T-helper 2 cell (primary cell): Measurements from ENCODE around the gene SCRN1.
A peak's percentile ranks its signal among the peaks of the same experiment; 100 is the strongest.

Experiments
- DNase-seq, 5 experiments: peaks; one replicate each; pipeline versions ENCODE4 v3.0.0 to v3.0.0-alpha.2; 2012 to 2022
- total RNA-seq, 2 donors: gene quantifications; one replicate each; lab custom pipeline; 2026; lab: John Stamatoyannopoulos, UW

SCRN1 gene, protein sequence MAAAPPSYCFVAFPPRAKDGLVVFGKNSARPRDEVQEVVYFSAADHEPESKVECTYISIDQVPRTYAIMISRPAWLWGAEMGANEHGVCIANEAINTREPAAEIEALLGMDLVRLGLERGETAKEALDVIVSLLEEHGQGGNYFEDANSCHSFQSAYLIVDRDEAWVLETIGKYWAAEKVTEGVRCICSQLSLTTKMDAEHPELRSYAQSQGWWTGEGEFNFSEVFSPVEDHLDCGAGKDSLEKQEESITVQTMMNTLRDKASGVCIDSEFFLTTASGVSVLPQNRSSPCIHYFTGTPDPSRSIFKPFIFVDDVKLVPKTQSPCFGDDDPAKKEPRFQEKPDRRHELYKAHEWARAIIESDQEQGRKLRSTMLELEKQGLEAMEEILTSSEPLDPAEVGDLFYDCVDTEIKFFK
- total RNA-seq = 0.31 to 4.4 reads per million in 2 donors

DNA sequence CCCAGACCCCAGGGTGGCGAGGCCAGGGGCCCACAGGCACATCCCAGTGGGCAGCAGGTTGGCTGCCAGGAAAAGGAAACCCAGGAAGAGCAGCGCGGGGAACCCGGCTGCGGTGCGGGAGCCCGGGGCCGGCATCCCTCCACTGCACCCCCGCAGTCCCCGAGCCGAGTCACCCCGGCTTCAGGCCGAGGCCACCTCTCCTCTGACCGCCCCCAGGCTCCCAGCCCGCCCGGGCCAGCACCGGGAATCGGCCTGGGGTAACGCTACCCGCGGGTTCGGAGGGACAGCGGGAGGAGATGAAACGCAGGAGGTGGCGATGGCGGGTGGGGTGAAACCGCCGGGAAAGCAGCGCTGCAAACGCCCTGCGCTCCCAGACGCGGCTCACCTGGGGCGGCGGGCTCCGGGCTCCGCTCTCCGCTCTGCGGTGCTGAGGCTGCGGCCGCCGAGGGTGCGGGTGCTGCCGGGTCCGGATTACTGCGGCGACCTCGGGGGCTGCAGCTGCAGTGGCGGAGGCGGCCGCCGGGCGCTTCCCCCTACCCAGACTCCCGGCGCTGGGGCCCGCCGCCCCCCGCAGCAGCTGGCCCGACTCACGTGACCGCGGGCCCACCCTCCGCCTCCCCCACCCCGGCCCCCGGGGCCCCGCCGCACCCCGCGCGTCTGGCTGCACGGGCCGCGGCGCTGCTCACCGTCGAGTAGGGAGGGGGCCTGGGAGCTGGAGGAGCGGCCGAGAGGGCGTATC is at the start of gene SCRN1:
SCRN1 (minus strand) TSS at position 545 of the 739 bp plus-strand sequence. CDS start 20,734 bp downstream, outside the sequence.
- peak in 2 of 5 experiments; percentile 8 to 23 for DNase-seq

DNA sequence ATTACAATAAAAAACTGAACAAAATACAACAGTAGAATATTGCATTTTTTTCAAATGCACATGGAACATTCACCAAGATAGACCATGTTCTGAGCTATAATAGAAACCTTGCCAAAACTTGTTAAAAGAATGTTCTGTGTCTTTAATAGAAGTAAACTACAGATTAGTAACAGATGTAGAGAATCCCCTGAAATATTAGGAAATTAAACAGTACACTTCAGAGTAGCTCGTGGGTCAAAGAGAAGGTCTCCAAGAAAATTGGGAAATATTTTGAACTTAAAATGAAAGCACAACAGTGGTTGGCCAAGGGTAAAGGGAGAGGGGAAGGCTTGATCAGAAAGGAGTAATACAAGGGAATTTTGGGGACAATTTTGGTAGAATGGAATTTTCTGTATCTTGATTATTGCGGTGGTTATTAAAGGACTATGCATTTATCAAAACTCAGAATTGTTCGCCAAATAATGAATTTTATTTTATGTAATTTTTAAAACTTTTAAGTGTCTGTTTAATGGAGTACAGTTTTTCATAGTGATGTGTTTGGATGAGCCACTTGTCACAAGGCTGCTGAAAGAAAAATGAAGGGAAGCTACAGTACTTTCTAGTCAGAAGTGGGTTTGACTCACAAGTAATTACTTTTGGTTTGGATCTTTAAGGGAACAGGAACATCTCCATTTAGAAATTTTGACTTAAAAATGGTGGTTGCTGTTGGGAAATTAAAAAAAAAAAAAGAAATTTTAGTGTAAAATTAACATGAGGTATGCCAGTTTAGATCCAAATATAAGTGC is 48.8 kb upstream of the SCRN1 start:
- no peak for DNase-seq

DNA sequence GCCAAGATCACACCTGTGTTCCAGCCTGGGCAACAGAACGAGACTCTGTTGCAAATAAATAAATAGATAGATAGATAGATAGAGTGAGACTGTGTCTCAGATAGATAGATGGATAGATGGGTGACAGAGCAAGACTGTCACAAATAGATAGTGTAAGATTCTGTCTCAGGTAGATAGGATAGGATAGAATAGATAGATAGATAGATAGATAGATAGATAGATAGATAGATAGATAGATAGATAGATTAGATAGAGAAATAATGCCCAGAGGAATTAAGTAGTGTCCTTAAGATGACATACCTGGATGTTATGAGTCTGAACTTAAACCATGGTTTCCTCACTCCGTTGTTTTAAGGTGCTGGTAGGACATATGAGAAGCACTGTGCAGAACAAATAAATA is 46.6 kb upstream of the SCRN1 start:
- DNase-seq = no peak

DNA sequence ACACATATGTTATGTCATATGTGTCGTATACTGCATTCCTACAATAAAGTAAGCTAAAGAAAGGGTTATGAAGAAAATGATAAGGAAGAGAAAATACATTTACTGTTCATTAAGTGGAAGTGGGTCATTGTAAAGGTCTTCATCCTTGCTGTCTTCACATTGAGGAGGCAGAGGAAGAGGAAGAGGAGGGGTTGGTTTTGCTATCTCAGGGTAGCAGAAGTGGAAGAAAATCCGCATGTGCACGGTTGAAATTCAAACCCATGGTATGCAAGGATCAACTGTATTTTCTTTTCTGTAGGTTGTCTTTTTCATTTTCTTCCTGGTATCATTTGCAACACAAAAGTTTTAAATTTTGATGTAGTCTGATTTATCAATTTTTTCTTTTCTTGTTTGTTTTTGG is 44.9 kb upstream of the SCRN1 start:
- DNase-seq = no peak

DNA sequence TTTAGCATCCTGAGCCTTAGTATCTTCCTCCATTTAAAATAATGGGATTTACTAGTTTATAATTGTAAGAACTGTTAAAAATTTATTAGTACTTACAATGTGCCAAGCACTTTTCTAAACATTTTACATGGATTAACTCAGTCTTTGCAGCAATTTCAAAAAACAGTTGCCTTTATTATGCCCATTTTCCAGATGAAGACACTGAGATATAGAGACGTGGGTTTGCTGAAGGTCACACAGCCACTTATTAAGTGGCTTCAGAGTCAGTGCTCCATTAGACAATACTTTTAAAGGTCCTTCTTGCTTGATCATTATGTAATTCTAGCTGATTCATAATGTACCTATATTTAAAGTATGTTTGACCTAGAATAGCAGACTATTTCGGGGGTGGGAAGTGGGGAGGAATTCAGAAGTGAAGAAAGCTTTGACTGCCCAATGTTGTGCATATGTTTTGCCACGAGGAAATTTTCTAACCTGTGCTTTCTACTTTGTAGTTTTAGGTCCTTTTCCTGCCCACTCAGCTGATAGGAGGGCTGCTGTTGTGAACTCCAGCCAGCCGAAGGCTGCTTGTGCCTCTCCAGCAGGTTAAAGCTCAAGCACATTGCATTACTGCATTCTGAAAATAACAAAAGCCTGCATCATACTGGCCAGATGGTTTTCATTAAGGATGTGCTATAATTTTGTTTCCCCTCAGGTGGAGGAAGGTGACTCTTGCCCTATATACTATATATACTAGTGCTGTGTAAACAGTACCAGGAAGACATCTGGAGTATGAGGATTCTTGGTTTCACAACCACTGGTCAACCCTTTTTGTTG is 42.9 kb upstream of the SCRN1 start:
- no peak for DNase-seq

DNA sequence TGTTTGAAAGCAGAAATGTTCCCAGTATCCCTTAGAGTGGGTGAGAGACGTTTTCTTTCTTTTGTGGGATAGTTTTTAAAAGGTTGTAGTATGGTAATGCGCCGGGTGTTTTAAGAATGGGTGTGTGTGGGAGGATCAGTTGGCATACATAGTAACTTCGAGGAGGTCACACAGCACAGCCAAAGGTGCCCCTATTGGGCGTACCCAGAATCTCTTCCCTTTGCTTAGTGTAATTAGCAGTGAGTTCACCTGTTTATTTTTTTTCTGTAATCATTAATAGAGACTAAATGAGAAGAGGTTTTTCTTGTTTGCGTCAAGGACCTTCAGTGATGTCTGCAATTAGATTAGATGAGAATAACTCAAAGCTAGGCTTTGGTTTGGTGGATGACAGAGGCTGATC is 40.1 kb upstream of the SCRN1 start:
- peak in 1 of 5 experiments; percentile 48 for DNase-seq

DNA sequence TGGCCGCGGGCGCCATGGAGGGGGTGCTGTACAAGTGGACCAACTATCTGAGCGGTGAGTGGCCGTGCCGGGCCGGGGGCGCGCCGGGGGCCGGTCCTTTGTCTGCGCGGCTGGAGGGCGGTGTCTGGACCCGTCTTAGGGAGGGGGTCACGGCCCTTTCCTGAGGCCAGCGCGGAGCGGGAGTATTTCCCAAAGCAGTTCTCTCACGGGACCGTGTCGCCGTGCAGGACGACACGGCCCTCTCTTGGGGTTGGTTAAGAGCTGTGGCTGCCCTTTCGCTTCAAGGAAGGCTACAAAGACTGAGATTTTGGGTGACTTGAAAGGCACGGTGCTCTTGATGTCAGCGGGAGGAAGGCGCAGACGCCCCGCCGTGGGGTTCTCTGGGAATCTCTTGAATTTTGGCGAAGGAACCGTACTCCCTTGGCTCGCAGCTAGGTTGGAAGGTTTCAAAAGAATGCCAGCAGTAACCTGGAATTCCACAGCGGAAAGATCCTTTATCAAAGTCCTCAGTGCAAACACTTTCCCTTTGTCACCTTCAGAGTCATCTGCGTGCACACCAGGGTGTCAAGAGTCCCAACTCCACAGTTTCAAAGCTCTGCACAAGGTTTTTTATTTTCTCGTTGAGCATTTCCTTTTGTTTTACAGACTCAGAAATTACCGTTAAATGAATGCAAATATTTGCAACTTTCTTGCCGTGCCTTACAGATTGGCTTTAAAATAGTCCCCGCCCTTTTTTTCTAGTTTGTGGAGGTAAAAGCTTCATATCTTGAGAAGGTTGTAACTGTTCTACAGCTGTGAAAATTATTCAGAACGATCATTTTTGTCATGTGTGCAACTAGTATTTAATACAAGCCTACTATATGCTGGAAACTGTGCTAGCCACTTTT is 39.4 kb upstream of the SCRN1 start:
- peak in 2 of 5 experiments; percentile 34 to 66 for DNase-seq

DNA sequence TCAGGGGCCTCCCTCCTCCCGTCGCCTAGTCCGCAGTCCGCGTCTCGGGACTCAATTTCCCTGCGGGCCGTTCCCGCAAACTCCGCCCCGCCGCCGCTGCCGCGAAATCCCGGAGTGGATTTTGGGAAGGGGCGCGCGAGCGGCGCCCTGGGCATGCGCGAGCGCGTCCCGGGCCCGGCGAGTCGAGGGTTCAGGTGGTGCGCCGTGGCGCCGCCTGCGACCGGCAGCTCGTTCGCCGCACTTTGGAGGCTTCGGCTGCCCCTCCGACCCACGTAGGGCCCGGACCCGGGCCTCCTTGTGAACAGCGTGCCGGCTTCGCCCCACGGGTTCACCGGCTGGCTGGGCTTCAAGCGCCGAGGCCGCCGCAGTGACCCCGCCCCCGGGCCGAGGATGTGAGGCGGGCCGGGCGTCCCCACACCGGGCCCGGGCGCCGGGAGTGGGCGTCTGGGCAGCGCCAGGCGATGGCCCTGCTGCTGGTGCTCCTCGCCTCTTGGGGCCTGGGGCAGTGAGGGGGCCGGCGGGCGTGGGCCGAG is 38.7 kb upstream of the SCRN1 start, which contains the start of gene PLEKHA8:
PLEKHA8 (plus strand) TSS at position 197 of the 533 bp plus-strand sequence. CDS start 351 bp downstream, outside the sequence.
- DNase-seq = peak; percentile 74 to 92 (median 83)

DNA sequence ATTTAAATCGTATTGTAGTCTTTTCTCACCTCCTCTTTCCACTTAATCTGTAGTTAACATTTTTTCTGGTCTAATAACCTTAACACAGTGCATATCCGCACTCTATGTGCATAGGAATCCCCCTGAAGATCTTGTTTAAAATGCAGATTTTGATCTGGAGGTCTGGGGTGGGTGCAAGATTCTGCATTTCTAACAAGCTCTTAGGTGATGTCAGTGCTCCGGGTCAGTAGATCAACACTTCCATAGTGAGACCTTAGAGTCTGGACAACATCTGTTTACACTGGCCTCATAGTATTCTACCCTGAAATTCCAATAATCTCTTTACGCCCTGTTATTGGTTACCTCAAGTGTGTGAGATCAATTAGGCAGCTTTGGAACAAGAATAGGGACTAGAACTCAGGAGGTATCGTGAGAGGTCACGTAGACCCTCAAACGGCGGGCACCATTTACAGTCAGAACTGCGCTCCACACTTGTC is 38.2 kb upstream of the SCRN1 start:
- DNase-seq = no peak

DNA sequence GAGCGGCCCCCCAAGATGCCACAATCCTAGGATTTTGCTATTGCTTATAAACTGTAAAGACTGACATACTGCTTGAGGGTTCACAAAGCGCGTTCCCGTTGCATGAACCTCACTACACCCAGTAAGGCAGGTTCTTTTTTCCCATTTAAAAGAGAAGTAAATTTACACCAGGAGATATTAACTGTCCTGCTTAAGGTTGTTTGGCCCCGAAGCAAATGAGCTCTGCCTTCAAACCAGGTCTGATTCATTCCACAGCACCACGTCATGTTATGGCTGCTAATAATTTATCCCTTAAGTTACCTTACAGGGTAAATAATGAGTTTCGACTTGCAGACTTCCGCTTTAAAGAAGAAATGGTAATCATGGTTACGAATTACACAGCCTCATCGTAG is 37.5 kb upstream of the SCRN1 start:
- DNase-seq = peak in 2 of 5 experiments; percentile 28 to 84

DNA sequence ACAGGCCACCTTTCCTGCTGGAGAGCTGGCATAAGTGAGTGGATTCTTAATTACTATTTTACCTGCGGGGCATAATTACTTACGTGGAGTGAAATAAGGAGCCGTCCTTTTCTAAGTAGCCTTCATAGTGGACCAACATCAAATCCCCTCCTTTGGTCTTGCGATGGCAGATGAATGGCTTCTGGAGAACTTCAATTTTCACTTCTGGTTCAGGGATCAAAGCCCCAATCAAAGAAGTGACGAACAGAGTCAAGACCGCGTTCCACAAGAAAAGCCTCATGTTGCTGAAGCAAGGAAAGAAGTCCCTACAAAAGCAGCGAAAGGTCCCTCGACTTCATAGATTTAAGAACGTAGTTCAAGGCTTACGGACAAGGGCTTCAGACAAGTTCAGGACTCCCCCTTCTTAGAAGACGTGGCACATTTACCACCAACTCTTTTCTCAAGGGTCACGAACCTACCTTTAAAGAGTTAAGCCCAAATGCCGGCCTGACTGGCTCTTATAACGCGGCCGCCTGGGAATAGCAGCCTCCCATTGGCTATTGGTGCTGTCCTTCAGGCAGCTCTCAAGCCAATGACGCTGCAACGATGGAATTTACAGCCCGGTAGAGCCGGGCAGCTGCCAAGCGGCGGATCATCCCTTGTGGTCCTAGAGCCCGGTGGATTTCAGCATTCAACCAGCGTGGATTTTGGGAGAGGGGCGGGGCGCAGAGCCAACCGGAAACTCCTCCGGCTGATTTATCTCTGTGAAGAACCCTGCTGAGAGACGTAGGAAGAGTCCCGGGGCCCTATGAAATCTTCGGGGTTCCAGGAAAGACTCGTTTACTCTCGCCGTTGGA is 36.8 kb upstream of the SCRN1 start, which contains the start of gene FKBP14:
FKBP14 (minus strand) TSS at position 474 of the 836 bp plus-strand sequence; CDS start at position 280, 194 bp downstream.
- DNase-seq = peak; percentile 62 to 99 (median 85)

DNA sequence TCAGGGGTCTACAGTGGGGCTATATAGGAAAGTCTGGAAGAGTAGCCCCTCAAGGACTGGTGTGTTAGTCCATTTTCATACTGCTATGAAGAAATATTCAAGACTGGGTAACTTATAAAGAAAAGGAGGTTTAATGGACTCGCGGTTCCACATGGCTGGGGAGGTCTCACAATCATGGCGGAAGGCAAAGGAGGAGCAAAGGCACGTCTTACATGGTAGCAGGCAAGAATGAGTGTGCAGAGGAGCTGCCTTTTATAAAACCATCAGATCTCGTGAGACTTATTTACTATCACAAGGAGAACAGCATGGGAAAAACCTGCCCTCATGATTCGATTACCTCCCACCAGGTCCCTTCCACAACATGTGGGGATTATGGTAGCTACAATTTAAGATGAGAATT is 33.9 kb upstream of the SCRN1 start:
- no peak for DNase-seq

DNA sequence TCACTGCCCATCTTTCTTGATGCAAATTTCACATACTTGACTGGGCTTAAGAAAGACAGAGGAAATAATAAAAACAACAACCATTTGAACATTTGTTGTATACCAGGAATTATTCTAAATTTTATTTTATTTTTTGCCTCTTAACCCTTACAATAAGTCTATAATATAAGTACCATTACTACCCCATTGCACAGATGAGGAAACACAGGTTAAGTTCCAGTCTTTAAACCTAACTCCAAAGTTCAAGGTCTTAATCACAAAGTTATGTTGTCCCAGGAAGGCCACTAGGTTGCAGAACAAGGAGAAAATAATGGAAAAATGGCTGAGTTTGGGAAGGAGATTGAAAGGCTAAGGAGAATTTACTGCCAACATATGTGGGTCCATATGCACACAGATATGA is 33.4 kb upstream of the SCRN1 start:
- no peak for DNase-seq

DNA sequence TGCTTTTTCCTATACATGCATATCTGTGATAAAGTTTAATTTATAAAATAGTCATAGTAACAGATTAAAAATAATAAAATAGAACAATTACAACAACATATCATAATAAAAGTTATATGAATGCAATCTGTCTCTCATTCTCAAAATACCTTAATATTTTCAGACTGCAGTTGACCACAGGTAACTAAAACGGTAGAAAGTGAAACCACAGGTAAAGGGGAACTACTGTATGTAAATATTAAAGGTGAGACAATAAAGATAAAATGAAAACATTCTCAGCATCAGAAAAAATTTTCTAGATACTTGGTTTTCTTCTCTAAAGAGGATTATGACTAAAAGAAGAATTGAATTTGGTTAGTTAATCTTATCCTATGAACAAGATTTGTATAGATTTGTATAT is 30.9 kb upstream of the SCRN1 start:
- no peak for DNase-seq

DNA sequence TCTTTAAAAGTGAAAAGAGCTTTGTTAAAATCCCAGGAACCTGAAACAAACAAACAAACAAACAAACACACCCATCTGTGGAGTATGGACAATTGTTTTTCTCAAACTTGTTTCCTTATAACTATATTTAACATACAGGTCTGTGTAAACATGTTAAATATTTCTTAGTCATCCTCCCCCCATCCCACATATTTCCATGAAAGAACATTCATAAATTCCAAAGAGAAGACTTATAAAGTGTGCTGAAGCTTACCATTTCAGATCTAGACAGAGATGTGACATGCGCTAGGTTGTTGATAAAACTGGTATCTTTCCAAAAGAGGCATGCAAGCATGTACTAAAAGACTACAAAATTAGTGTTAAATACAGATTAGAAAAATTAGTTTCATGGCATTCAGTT is 30.4 kb upstream of the SCRN1 start:
- no peak for DNase-seq

DNA sequence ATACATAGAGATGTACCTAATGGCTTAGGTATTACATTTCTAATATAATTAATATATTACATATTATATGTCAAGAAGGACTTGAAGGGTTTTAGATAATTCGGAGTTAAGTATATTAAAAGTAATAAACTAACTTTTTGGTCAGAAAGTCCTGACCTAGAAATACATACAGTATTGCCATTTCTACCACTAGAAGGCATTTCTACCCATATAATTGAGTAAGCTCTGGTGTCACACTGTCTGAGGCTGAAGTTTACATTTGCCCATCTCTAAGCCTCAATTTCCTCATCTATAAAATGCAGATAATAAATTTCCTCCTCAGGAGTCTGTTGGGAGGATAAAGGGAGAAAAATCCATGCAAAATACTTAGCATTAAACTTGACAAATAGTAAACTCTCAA is 29.8 kb upstream of the SCRN1 start:
- DNase-seq = no peak

DNA sequence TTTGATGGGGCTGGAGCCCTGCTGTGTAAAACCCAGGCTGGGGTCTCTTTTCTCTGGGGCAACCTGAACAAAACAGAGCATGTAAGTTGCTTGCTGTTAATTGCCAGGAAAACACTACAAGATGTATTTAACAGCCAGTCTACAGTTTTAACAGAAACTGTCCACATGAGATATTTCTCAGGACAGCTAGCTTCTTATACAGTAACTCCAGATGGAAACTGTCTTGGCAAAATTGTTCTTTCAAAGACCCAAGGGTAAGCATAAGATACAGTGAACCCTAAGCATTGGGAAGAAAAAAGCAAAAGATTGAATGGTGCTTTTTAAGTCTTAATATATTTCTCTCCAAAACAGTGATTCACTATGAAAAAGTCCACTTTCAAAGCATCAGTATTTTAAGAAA is 28.9 kb upstream of the SCRN1 start:
- DNase-seq = no peak

DNA sequence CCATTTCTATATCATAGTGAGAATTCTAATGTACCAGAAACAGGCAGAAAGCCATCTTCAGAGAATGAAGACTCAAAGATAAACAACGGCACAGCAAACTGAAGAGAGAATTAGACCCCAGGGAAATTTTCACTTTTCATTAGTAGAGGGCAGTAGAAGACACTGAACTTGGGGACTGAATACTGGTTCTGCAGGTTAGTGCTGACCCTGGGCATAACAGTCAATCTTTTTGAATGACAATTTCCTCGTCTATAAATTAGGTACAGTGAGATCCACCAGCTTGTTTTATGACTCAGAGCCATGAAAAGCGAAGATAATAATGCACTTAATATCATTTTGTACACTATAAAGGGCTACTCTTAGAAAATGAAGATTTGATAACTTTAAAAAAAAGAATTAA is 23.2 kb upstream of the SCRN1 start:
- DNase-seq = no peak

DNA sequence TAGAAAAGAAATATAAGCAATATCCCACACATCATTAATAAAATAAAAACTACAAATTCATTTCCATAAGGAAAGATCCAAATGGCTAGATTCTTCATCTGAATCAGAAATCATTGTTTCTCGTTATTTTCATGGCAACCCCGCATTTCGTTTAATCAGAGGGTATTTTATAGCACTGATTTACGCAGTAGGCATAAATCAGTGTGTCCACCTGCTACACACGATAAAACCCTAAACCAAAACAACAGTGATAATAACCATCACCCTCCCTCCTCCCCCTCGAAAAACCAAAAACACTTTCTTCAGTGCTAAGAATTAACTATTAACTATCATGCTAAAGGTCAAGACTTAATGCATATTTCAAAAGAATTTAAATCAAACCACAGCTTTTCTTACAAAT is 20.4 kb upstream of the SCRN1 start:
- DNase-seq = no peak
